ENCODE measurements around the gene RPGRIP1. TPM values are rescaled to one million over a fixed set of nuclear protein-coding genes. Genes with fewer than 3 reads are reported as not detected.
A peak's percentile ranks its signal among the peaks of the same experiment; 100 is the strongest.
"Not testable (repeated sequence)": the region's sequence is repeated elsewhere in the genome, so short reads cannot be mapped to it uniquely, and the experiment has no call there.

RPGRIP1 gene
- total and polyA plus RNA-seq, 7 donors, result 0.04 to 0.15 TPM; not detected in 5

GRCh38 chr14:21287168-21287567 lies 7.3 kb downstream of the RPGRIP1 start:
- no peak overlapping the region for H3K27ac ChIP-seq
- no peak for DNase-seq
- no peaks in the 10 kb centered on the region for H3K9me3 ChIP-seq
- ATAC-seq, result no peak
- no peak for TF ChIP-seq CTCF (IDR thresholded peaks at IDR 0.05)
- H3K36me3 ChIP-seq (ENCODE audit: insufficient read depth in 1 of 2, low read depth in 1 of 2), result no peaks in the 10 kb centered on the region
- 74 to 79% (median 75%) methylated on average over 6 of the region's 6 CpGs for WGBS, 3 donors
- H3K27me3 ChIP-seq (ENCODE audit: insufficient read depth in 3 of 3, low read length in 2 of 3), result no peaks in the 10 kb centered on the region
- no peaks in the 10 kb centered on the region for H3K4me1 ChIP-seq
- no peak overlapping the region for H3K4me3 ChIP-seq
- intact Hi-C loops (cut with DNase I), result no loop called here

GRCh38 chr14:21294026-21294425 lies 14.1 kb downstream of the RPGRIP1 start:
- intact Hi-C loops (cut with DNase I); H3K27ac ChIP-seq; ATAC-seq; H3K27me3 ChIP-seq (ENCODE audit: insufficient read depth in 3 of 3, low read length in 2 of 3); H3K4me1 ChIP-seq; DNase-seq; H3K9me3 ChIP-seq; H3K36me3 ChIP-seq (ENCODE audit: insufficient read depth in 1 of 2, low read depth in 1 of 2); H3K4me3 ChIP-seq: not testable (repeated sequence)
- 81 to 84% (median 82%) methylated on average over 8 of the region's 8 CpGs for WGBS, 3 donors

GRCh38 chr14:21298358-21298757 lies 18.5 kb downstream of the RPGRIP1 start:
- no peaks in the 10 kb centered on the region for H3K36me3 ChIP-seq (ENCODE audit: insufficient read depth in 1 of 2, low read depth in 1 of 2)
- no peak for DNase-seq
- H3K4me3 ChIP-seq, result no peak overlapping the region
- no peaks in the 10 kb centered on the region for H3K9me3 ChIP-seq
- H3K27me3 ChIP-seq (ENCODE audit: insufficient read depth in 3 of 3, low read length in 2 of 3), result peaks cover 0 to 32% (median 2%) of the 10 kb centered on the region in 3 donors
- intact Hi-C loops (cut with DNase I), result no loop called here
- H3K27ac ChIP-seq, result no peak overlapping the region
- peaks cover 3% of the 10 kb centered on the region for H3K4me1 ChIP-seq
- 88 to 90% (median 90%) methylated on average over 12 of the region's 12 CpGs for WGBS, 3 donors
- TF ChIP-seq CTCF (IDR thresholded peaks at IDR 0.05), result no peak
- no peak for ATAC-seq

GRCh38 chr14:21299562-21300130 lies 19.8 kb downstream of the RPGRIP1 start:
- ATAC-seq, result no peak
- no peak overlapping the region for H3K4me3 ChIP-seq
- no peaks in the 10 kb centered on the region for H3K9me3 ChIP-seq
- WGBS, 3 donors, result 84 to 90% (median 87%) methylated on average over 10 of the region's 10 CpGs
- H3K27me3 ChIP-seq (ENCODE audit: insufficient read depth in 3 of 3, low read length in 2 of 3), result peaks cover 0 to 36% (median 2%) of the 10 kb centered on the region in 3 donors
- H3K27ac ChIP-seq, result no peak overlapping the region
- DNase-seq, result no peak
- intact Hi-C loops (cut with DNase I), result no loop called here
- no peaks in the 10 kb centered on the region for H3K36me3 ChIP-seq (ENCODE audit: insufficient read depth in 1 of 2, low read depth in 1 of 2)
- no peak for TF ChIP-seq CTCF (IDR thresholded peaks at IDR 0.05)
- H3K4me1 ChIP-seq, result peaks cover 3% of the 10 kb centered on the region

- Histone ChIP-seq H3K27me3 (ENCODE audit: insufficient read depth in 3 of 3, low read length in 2 of 3) (peaks cover 0 to 36% (median 2%) of the 10 kb centered on the region in 3 donors), H3K4me1 (peaks cover 3% of the 10 kb centered on the region), H3K4me3 (peak overlapping the region; percentile 49), H3K36me3 (ENCODE audit: insufficient read depth in 1 of 2, low read depth in 1 of 2) (no peaks in the 10 kb centered on the region), H3K27ac (no peak overlapping the region), H3K9me3 (no peaks in the 10 kb centered on the region)
- peak in 1 of 4 donors; percentile 67 for ATAC-seq
- DNase-seq, result no peak
- intact Hi-C loops (cut with DNase I), result no loop called here
- 0 to 4% (median 3%) methylated on average over 30 of the region's 30 CpGs for WGBS, 3 donors
- no peak for TF ChIP-seq CTCF (IDR thresholded peaks at IDR 0.05)
These were observed 21.0 kb downstream of the RPGRIP1 start for GRCh38 chr14:21300892-21301291.
